Body of pancreas (tissue), 4 donors: ENCODE measurements around the gene TACC3.

Source experiments
- CTCF ChIP-seq, 7 experiments: fragments of 450-650 bp in 4 of 7; fragments of 200-600 bp in 3 of 7; sonication (generic) in 3 of 7; IDR thresholded peaks; one replicate each; pipeline ENCODE4 v1.5.1; 2016 to 2019; ENCODE audit warnings: antibody characterized with exemption in 7 of 7
- POLR2A ChIP-seq, 3 donors: fragments of 450-650 bp; IDR thresholded peaks; one replicate each; pipeline ENCODE4 v1.6.1; 2016; ENCODE audit warnings: antibody characterized with exemption in 3 of 3, mild to moderate bottlenecking in 2 of 3

- TF ChIP-seq CTCF (IDR thresholded peaks at IDR 0.05) (no peak), POLR2A (IDR thresholded peaks at IDR 0.05) (no peak)
These were observed 46.1 kb upstream of the TACC3 start for GRCh38 chr4:1675136-1675801.
